NCI-H2171 treated with DMSO at 0.1 percent for 48 hours (cell line): ENCODE results near the gene ASS1.
"Not testable (repeated sequence)": the region's sequence is repeated elsewhere in the genome, so short reads cannot be mapped to it uniquely, and the experiment has no call there.

Experiments used
- DNase-seq: peaks from one replicate; lab custom pipeline; 2025; lab: John Stamatoyannopoulos, UW

Gene ASS1

GRCh38 chr9:130444565-130445221, at the start of gene ASS1:
TSS of gene ASS1 (plus strand) at chr9:130444961. CDS start at chr9:130452229, 7,268 bp downstream.
- DNase-seq, result peak; percentile 45

- DNase-seq, result no peak
Observed at GRCh38 chr9:130395810-130396435, 48.8 kb upstream of the ASS1 start.

GRCh38 chr9:130396581-130396980, 48.2 kb upstream of the ASS1 start:
- no peak for DNase-seq

- DNase-seq, result no peak
Observed at GRCh38 chr9:130398487-130399240, 46.1 kb upstream of the ASS1 start.

GRCh38 chr9:130399768-130400167, 45.0 kb upstream of the ASS1 start:
- no peak for DNase-seq

- DNase-seq, result no peak
Observed at GRCh38 chr9:130400870-130401269, 43.9 kb upstream of the ASS1 start.

- DNase-seq, result not testable (repeated sequence)
Observed at GRCh38 chr9:130401742-130402141, 43.0 kb upstream of the ASS1 start.

- DNase-seq, result no peak
Observed at GRCh38 chr9:130402243-130402642, 42.5 kb upstream of the ASS1 start.

GRCh38 chr9:130402645-130403440, 41.9 kb upstream of the ASS1 start:
- DNase-seq, result no peak

- DNase-seq, result no peak
Observed at GRCh38 chr9:130405657-130406257, 39.0 kb upstream of the ASS1 start.

GRCh38 chr9:130406278-130406895, 38.4 kb upstream of the ASS1 start:
- DNase-seq, result no peak

GRCh38 chr9:130407916-130408663, 36.7 kb upstream of the ASS1 start:
- DNase-seq, result no peak

GRCh38 chr9:130408669-130409068, 36.1 kb upstream of the ASS1 start:
- DNase-seq, result no peak

- no peak for DNase-seq
Observed at GRCh38 chr9:130409246-130409645, 35.5 kb upstream of the ASS1 start.

- DNase-seq, result no peak
Observed at GRCh38 chr9:130410443-130410842, 34.3 kb upstream of the ASS1 start.

- DNase-seq, result no peak
Observed at GRCh38 chr9:130411566-130411915, 33.2 kb upstream of the ASS1 start.

- peak; percentile 85 for DNase-seq
Observed at GRCh38 chr9:130414081-130414731, 30.6 kb upstream of the ASS1 start.

GRCh38 chr9:130414910-130415746, 29.6 kb upstream of the ASS1 start:
- DNase-seq, result peak; percentile 77

GRCh38 chr9:130417602-130418001, 27.2 kb upstream of the ASS1 start:
- DNase-seq, result no peak
